Stimulated activated CD8-positive, alpha-beta memory T cell treated with anti-CD3 and anti-CD28 coated beads, Interleukin-15, amount 100 ng/mL, for 1 hour (primary cell): Measurements from ENCODE around the gene GDE1.

Source experiments
- DNase-seq: peaks from one replicate; pipeline ENCODE4 v3.0.0-alpha.2; 2020; ENCODE audit warnings: low read depth

GDE1 gene

GRCh38 chr16:19486051-19486450 lies 35.8 kb downstream of the GDE1 start:
- no peak for DNase-seq

GRCh38 chr16:19485611-19486010 lies 36.3 kb downstream of the GDE1 start:
- DNase-seq = no peak

- no peak for DNase-seq
Measured at GRCh38 chr16:19484096-19484495, 37.8 kb downstream of the GDE1 start.

GRCh38 chr16:19482291-19482690 lies 39.6 kb downstream of the GDE1 start:
- DNase-seq = no peak

DNA sequence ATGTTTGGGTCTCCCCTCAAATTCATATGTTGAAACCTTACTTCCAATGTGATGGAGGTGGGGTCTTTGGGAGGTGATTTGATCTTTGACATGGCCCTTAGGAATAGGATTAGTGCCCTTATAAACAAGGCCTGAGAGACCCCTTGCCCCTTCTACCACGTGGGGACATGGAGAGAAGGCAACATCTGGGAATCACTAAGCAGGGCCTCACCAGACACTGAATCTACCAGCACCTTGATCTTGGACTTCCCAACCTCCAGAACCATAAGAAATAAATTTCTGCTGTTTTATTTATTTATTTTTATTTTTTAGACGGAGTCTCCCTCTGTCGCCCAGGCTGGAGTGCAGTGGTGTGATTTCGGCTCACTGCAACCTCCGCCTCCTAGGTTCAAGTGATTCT lies 40.1 kb downstream of the GDE1 start:
- no peak for DNase-seq

DNA sequence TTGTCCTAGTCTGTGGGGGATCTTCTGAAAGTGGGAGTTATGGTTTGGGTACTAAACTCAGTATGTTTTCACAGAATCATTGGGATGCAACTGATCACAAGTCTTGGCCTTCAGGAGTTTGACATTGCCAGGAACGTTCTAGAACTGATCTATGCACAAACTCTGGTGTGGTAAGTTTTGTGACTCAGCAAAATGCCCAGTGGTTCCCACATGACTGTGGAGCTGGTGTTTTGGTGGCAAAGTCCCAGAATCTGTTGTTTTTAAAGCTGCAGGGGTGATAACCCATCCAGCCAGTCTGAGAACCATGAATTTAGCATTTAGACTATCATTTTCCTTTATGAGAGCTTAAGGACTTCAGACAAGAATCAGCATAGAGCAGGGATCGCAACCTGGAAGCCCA lies 40.6 kb downstream of the GDE1 start:
- DNase-seq = no peak

- DNase-seq = no peak
Measured at GRCh38 chr16:19479302-19479721, 42.6 kb downstream of the GDE1 start.

DNA sequence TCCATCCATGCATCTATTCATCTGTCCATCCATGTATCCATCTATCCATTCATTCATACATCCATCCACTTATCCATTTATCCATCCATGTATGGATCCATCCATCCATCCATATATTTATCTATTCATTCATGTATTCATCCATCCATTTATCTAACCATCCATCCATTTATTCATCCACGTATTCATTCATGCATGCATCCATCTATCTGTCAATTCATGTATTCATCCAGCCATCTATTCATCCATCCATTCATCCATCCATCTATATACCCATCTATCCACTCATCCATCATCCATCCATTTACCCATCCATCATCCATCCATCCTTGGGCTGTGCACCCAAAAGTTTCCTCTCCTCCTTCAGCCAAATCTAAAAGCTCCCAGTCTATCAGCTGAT lies 43.4 kb downstream of the GDE1 start:
- DNase-seq = no peak

- no peak for DNase-seq
Measured at GRCh38 chr16:19474617-19475016, 47.3 kb downstream of the GDE1 start.

DNA sequence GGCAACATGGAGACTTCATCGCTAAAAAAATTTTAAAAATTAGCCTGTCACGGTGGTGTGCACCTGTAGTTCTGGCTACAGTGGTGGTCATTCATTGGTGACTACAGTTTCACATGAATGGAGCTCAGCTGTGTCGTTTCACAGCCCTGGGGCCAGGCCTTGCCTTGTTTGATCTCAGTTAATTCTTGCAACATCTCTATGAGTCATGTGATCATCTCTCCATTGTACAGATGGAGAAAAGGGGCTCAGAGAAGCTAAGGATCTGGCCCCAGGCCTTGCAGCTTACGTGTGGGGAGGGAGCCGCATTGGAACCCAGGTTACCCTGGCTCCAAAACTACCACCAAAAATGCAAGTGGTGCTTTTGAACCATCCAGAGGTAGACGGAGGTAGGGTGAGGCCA lies 49.4 kb downstream of the GDE1 start:
- DNase-seq = no peak

GRCh38 chr16:19468300-19468699 lies 53.6 kb downstream of the GDE1 start:
- DNase-seq = no peak

DNA sequence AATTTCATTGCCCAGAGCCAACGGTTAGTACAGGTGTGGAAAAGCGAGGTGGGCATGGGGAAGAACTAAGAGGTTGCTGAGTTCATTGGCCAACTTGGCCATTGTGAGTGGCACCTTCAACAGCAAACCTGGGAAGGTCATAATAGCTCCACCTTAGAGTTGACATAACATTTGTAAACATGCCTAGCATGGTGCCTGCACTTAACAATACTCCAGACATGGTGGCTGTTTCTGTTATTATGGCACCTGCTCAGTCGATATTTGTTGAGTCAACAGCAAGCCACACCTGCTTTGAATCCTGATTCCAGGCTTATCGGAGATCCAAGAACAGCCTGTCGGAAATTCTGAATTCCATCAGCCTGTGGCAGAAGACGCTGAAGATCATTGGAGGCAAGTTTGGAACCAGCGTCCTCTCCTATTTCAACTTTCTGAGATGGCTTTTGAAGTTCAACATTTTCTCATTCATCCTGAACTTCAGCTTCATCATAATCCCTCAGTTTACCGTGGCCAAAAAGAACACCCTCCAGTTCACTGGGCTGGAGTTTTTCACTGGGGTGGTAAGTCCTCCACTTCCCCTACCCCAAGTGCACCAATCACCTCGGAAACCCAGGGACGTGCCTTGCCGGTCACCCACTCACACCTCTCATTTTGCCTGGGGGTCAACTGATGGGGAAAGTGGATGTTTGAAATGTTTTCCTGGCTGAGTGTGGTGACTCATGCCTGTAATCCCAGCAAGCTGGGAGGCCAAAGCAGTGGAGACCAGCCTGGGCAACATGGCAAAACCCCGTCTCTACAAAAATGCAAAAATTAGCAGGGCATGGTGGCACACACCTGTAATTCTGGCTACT lies 58.2 kb downstream of the GDE1 start:
- DNase-seq = no peak

- no peak for DNase-seq
Measured at GRCh38 chr16:19460397-19460796, 61.5 kb downstream of the GDE1 start.

GRCh38 chr16:19458722-19459379 lies 63.0 kb downstream of the GDE1 start:
- DNase-seq = no peak
